ENCODE results near the gene LACTB. TPM values are rescaled to one million over a fixed set of nuclear protein-coding genes. Genes with fewer than 3 reads are reported as not detected.
A peak's percentile ranks its signal among the peaks of the same experiment; 100 is the strongest.

Gene LACTB
- total and polyA plus RNA-seq, 12 donors = 15.4 to 68.2 (median 32.8) TPM

- TF ChIP-seq POLR2A (IDR thresholded peaks at IDR 0.05) (no peak), CTCF (IDR thresholded peaks at IDR 0.05) (no peak)
- no peak overlapping the region for H3K27ac ChIP-seq
- no peak for DNase-seq
- peaks cover 0 to 10% of the 10 kb centered on the region in 2 donors for H3K4me1 ChIP-seq (replicated peaks in 1 of 2)
- H3K36me3 ChIP-seq (replicated peaks in 1 of 2) = no peaks in the 10 kb centered on the region
- 71 to 80% (median 73%) methylated on average over 4 of the region's 4 CpGs for WGBS, 4 donors
- H3K9me3 ChIP-seq (replicated peaks in 1 of 3) = no peaks in the 10 kb centered on the region
- H3K27me3 ChIP-seq = no peaks in the 10 kb centered on the region
- intact Hi-C loops (cut with DNase I) = no loop called here
- no peak overlapping the region for H3K4me3 ChIP-seq
Observed at GRCh38 chr15:63086271-63086670, 35.4 kb upstream of the LACTB start.

GRCh38 chr15:63086947-63087346 is 34.7 kb upstream of the LACTB start:
- peaks cover 0 to 10% of the 10 kb centered on the region in 2 donors for H3K4me1 ChIP-seq (replicated peaks in 1 of 2)
- H3K36me3 ChIP-seq (replicated peaks in 1 of 2) = no peaks in the 10 kb centered on the region
- no peak overlapping the region for H3K27ac ChIP-seq
- H3K9me3 ChIP-seq (replicated peaks in 1 of 3) = no peaks in the 10 kb centered on the region
- H3K27me3 ChIP-seq = no peaks in the 10 kb centered on the region
- intact Hi-C loops (cut with DNase I) = no loop called here
- TF ChIP-seq POLR2A (IDR thresholded peaks at IDR 0.05) = no peak
- no peak for TF ChIP-seq CTCF (IDR thresholded peaks at IDR 0.05)
- no peak overlapping the region for H3K4me3 ChIP-seq
- DNase-seq = no peak
- 78 to 85% (median 82%) methylated on average over 5 of the region's 5 CpGs for WGBS, 4 donors

- intact Hi-C loops (cut with DNase I) = no loop called here
- Histone ChIP-seq H3K27me3 (no peaks in the 10 kb centered on the region), H3K9me3 (replicated peaks in 1 of 3) (no peaks in the 10 kb centered on the region), H3K36me3 (replicated peaks in 1 of 2) (no peaks in the 10 kb centered on the region), H3K4me1 (replicated peaks in 1 of 2) (peaks cover 0 to 10% of the 10 kb centered on the region in 2 donors), H3K27ac (peak overlapping the region in 2 of 5 donors; percentile 25 to 26), H3K4me3 (no peak overlapping the region)
- 57 to 66% (median 62%) methylated on average over 6 of the region's 6 CpGs for WGBS, 4 donors
- DNase-seq = no peak
- TF ChIP-seq POLR2A (IDR thresholded peaks at IDR 0.05) = no peak
- no peak for TF ChIP-seq CTCF (IDR thresholded peaks at IDR 0.05)
Observed at GRCh38 chr15:63088533-63089245, 33.0 kb upstream of the LACTB start.

GRCh38 chr15:63089260-63090043 is 32.2 kb upstream of the LACTB start:
- intact Hi-C loops (cut with DNase I) = loop anchor here (5.0 to 10.0 kb wide), 3 partner anchors 42 to 307 kb away; no protein-coding TSS in a partner anchor
- Histone ChIP-seq H3K4me1 (replicated peaks in 1 of 2) (peaks cover 0 to 10% of the 10 kb centered on the region in 2 donors), H3K9me3 (replicated peaks in 1 of 3) (no peaks in the 10 kb centered on the region), H3K27me3 (no peaks in the 10 kb centered on the region), H3K4me3 (no peak overlapping the region), H3K36me3 (replicated peaks in 1 of 2) (no peaks in the 10 kb centered on the region), H3K27ac (peak overlapping the region in 2 of 5 donors; percentile 25 to 26)
- peak in 1 of 7 donors; percentile 8 for DNase-seq
- WGBS, 4 donors = 63 to 77% (median 67%) methylated on average over 6 of the region's 6 CpGs
- TF ChIP-seq CTCF (IDR thresholded peaks at IDR 0.05) = no peak
- no peak for TF ChIP-seq POLR2A (IDR thresholded peaks at IDR 0.05)
